ENCODE measurements around the gene SH2D4B.

DNA sequence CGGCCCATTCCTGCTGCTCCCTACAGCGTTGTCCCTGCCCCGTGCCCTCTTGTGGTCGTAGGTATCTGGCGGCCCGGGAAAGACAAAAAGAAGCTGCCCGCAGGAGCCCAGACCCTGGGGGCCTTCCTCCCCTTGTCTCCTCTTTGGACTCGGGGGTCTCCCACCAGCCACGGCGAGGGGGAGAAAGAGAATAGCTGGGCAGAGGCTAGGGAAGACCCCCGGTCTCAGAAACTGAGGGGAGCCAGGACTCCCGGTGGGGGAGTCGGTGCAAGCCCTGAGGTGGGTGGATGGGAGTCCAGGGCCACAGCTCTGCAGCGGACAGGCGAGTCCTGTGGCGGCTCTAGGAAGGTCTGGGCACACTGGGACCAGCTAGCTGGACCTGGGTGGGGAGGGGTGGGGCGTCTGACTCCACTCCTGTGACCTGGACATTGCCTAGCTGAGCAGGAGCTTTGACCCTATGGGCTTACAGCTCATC, 1.3 kb upstream of the SH2D4B start:
- TF ChIP-seq POLR2A (IDR thresholded peaks at IDR 0.05; ENCODE audit: borderline replicate concordance, extremely low read depth, insufficient read depth, insufficient read length) (no peak), POLR2AphosphoS5 (IDR thresholded peaks at IDR 0.05; ENCODE audit: low read depth, low read length) (no peak), TCF7L2 (IDR thresholded peaks at IDR 0.05; ENCODE audit: borderline replicate concordance, extremely low read depth, insufficient read depth, insufficient read length) (no peak), ZNF274 (IDR thresholded peaks at IDR 0.05; ENCODE audit: low read depth, low read length) (no peak), EZH2phosphoT487 (IDR thresholded peaks at IDR 0.05; ENCODE audit: borderline replicate concordance) (no peak), CEBPB (IDR thresholded peaks at IDR 0.05; ENCODE audit: low read depth) (no peak), YY1 (IDR thresholded peaks at IDR 0.05; ENCODE audit: extremely low read depth, insufficient replicate concordance, low read depth, low read length) (no peak)
- TF ChIP-seq, protein P1, sequence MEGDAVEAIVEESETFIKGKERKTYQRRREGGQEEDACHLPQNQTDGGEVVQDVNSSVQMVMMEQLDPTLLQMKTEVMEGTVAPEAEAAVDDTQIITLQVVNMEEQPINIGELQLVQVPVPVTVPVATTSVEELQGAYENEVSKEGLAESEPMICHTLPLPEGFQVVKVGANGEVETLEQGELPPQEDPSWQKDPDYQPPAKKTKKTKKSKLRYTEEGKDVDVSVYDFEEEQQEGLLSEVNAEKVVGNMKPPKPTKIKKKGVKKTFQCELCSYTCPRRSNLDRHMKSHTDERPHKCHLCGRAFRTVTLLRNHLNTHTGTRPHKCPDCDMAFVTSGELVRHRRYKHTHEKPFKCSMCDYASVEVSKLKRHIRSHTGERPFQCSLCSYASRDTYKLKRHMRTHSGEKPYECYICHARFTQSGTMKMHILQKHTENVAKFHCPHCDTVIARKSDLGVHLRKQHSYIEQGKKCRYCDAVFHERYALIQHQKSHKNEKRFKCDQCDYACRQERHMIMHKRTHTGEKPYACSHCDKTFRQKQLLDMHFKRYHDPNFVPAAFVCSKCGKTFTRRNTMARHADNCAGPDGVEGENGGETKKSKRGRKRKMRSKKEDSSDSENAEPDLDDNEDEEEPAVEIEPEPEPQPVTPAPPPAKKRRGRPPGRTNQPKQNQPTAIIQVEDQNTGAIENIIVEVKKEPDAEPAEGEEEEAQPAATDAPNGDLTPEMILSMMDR (IDR thresholded peaks at IDR 0.05 in 2 of 3, conservative IDR thresholded peaks at IDR 0.05 in 1 of 3; ENCODE audit: borderline replicate concordance in 1 of 3, insufficient read depth in 1 of 3, low read depth in 2 of 3, low read length in 2 of 3), result no peak
